PC-3 (cell line): Measurements from ENCODE around the gene P2RX3. TPM values are rescaled to one million over a fixed set of nuclear protein-coding genes. Genes with fewer than 3 reads are reported as not detected.

Source experiments
- ATAC-seq: fragments of 200-7000 bp; cut with Tn5 transposase; 2 replicates; pipeline ENCODE4 v1.9.1; 2020; ENCODE audit warnings: mild to moderate bottlenecking, moderate library complexity
- BruUV-seq: library from RNA; stranded (reverse); fragments of 400-500 nt; replicated peaks from 2 replicates; lab custom pipeline; 2021; lab: Mats Ljungman, UMichigan
- CTCF ChIA-PET: fragments of 300-600 bp; sonication (Branson Sonifier 250); formaldehyde crosslinking; loops from one replicate; lab custom pipeline; 2022; ENCODE audit warnings: antibody characterized with exemption; lab: Charles Lee
- POLR2A ChIA-PET: fragments of 300-600 bp; sonication (Branson Sonifier 250); formaldehyde crosslinking; loops from one replicate; lab custom pipeline; 2022; ENCODE audit warnings: antibody characterized with exemption; ENCODE audit not compliant: unreplicated experiment; lab: Charles Lee
- DNase-seq: peaks from one replicate; pipeline ENCODE4 v3.0.0-alpha.2; 2015
- H2AFZ ChIP-seq: fragments of 300-600 bp; sonication (generic); 2 replicates; pipeline ENCODE4 v1.6.0; 2016; ENCODE audit warnings: antibody characterized with exemption, low read length
- H3F3A ChIP-seq: fragments of 300-600 bp; sonication (generic); one replicate; pipeline ENCODE4 v1.6.0; 2017; ENCODE audit warnings: antibody characterized with exemption, low read length, control low read depth, mild to moderate bottlenecking; ENCODE audit not compliant: unreplicated experiment
- H3K27ac ChIP-seq: fragments of 300-600 bp; sonication (generic); 2 replicates; pipeline ENCODE4 v1.5.1; 2016; ENCODE audit warnings: mild to moderate bottlenecking, low read length
- H3K27me3 ChIP-seq: fragments of 300-600 bp; sonication (generic); 2 replicates; pipeline ENCODE4 v1.6.1; 2016; ENCODE audit warnings: low read length, mixed read lengths
- H3K36me3 ChIP-seq: fragments of 300-600 bp; sonication (generic); 2 replicates; pipeline ENCODE4 v1.6.1; 2016; ENCODE audit warnings: low read depth, mixed run types, low read length, mixed read lengths
- H3K4me1 ChIP-seq: fragments of 300-600 bp; sonication (generic); 2 replicates; pipeline ENCODE4 v1.5.1; 2016; ENCODE audit warnings: low read length; ENCODE audit not compliant: insufficient read depth
- H3K4me2 ChIP-seq: fragments of 300-600 bp; sonication (generic); 2 replicates; pipeline ENCODE4 v1.6.0; 2016; ENCODE audit warnings: low read length
- H3K4me3 ChIP-seq: fragments of 300-600 bp; sonication (generic); 2 replicates; pipeline ENCODE4 v1.5.1; 2016; ENCODE audit warnings: mild to moderate bottlenecking, low read length, mixed read lengths
- H3K79me2 ChIP-seq: fragments of 300-600 bp; sonication (generic); 2 replicates; pipeline ENCODE4 v1.6.1; 2017; ENCODE audit warnings: low read length, mixed read lengths
- H3K9ac ChIP-seq: fragments of 300-600 bp; sonication (generic); 2 replicates; pipeline ENCODE4 v1.6.0; 2016; ENCODE audit warnings: mild to moderate bottlenecking, low read length
- H3K9me2 ChIP-seq: fragments of 300-600 bp; sonication (generic); replicated peaks from 2 replicates; pipeline ENCODE4 v1.6.1; 2016; ENCODE audit warnings: mixed run types, low read length, mixed read lengths
- H3K9me3 ChIP-seq: fragments of 300-600 bp; sonication (generic); 2 replicates; pipeline ENCODE4 v1.6.1; 2016; ENCODE audit warnings: low read length, mixed read lengths
- H4K20me1 ChIP-seq: fragments of 300-600 bp; sonication (generic); 2 replicates; pipeline ENCODE4 v1.6.1; 2016; ENCODE audit warnings: low read length, mixed read lengths
- EZH2 ChIP-seq: fragments of 300-600 bp; sonication (generic); IDR thresholded peaks from one replicate; pipeline ENCODE4 v1.6.1; 2017; ENCODE audit warnings: antibody characterized with exemption, mild to moderate bottlenecking, low read length; ENCODE audit not compliant: unreplicated experiment
- EZH2phosphoT487 ChIP-seq: fragments of 300-600 bp; sonication (generic); IDR thresholded peaks from 2 replicates; pipeline ENCODE4 v1.6.1; 2018; ENCODE audit warnings: mild to moderate bottlenecking, antibody characterized with exemption, low read length, borderline replicate concordance
- intact Hi-C: fragments of 100-400 bp; cut with micrococcal nuclease; formaldehyde crosslinking; loops from 2 replicates; pipeline ENCODE4 v1.9.0; 2023
- total RNA-seq: library from RNA; depleted of rRNA; stranded (reverse); fragments of >200 nt; gene quantifications from 2 replicates; pipeline ENCODE4 v1.2.3, GENCODE V29; 2014
- TF ChIP-seq, protein P1 (sequence below): fragments of 300-600 bp; sonication (generic); conservative IDR thresholded peaks from 2 replicates; pipeline ENCODE4 v1.5.1; 2017; ENCODE audit warnings: antibody characterized with exemption, low read depth, mild to moderate bottlenecking, low read length

The P2RX3 gene
- total RNA-seq, 1 experiment from 2014 or later = not detected

DNA sequence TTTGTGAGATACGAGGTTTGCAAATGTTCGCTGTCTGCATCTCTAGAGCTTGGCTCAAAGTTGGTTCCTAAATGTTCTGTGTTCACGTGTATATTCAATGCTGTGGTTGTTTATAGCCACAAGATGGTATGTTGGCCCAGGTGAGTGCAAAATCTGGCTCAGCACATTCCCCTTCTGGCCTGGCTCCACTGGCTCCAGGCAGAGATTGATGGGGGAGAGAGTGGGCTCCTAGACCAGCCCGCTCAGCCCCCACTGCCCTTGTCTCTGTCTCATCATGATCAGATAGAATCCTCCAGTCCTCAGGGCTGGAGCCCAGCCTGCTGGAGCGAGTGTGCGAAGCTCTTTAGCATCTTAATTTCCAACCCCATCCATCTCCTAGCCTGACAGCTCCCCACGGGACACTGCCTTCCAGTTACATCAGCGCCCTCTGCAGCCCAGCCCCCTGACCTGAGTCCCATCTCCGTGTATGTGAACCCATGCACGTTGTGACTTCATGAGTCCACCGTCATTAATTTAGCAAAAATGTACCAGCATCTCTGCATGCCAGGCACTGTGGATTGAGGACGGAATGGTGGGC lies 2.0 kb downstream of the P2RX3 start:
- ATAC-seq (no peak), DNase-seq (peak; percentile 35)
- no TSS peak for BruUV-seq
- no peak overlapping the region for H3K9ac ChIP-seq
- no peak overlapping the region for H3K4me3 ChIP-seq
- peaks cover 8% of the 10 kb centered on the region for H3K4me1 ChIP-seq
- no peaks in the 10 kb centered on the region for H3K9me2 ChIP-seq
- TF ChIP-seq, protein P1, sequence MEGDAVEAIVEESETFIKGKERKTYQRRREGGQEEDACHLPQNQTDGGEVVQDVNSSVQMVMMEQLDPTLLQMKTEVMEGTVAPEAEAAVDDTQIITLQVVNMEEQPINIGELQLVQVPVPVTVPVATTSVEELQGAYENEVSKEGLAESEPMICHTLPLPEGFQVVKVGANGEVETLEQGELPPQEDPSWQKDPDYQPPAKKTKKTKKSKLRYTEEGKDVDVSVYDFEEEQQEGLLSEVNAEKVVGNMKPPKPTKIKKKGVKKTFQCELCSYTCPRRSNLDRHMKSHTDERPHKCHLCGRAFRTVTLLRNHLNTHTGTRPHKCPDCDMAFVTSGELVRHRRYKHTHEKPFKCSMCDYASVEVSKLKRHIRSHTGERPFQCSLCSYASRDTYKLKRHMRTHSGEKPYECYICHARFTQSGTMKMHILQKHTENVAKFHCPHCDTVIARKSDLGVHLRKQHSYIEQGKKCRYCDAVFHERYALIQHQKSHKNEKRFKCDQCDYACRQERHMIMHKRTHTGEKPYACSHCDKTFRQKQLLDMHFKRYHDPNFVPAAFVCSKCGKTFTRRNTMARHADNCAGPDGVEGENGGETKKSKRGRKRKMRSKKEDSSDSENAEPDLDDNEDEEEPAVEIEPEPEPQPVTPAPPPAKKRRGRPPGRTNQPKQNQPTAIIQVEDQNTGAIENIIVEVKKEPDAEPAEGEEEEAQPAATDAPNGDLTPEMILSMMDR = peak; percentile 57
- TF ChIP-seq EZH2phosphoT487 = no peak
- no peaks in the 10 kb centered on the region for H3K9me3 ChIP-seq
- no peaks in the 10 kb centered on the region for H3K27me3 ChIP-seq
- H4K20me1 ChIP-seq = no peaks in the 10 kb centered on the region
- H3K27ac ChIP-seq = no peak overlapping the region
- intact Hi-C loops = loop anchor here (10.0 kb wide), 1 partner anchor 145 kb away; no protein-coding TSS in a partner anchor
- H3F3A ChIP-seq = no peaks in the 10 kb centered on the region
- H2AFZ ChIP-seq = no peak overlapping the region
- no peaks in the 10 kb centered on the region for H3K36me3 ChIP-seq
- CTCF ChIA-PET = no interaction called here
- H3K4me2 ChIP-seq = no peak overlapping the region
- H3K79me2 ChIP-seq = peaks cover 14% of the 10 kb centered on the region
- POLR2A ChIA-PET = no interaction called here

DNA sequence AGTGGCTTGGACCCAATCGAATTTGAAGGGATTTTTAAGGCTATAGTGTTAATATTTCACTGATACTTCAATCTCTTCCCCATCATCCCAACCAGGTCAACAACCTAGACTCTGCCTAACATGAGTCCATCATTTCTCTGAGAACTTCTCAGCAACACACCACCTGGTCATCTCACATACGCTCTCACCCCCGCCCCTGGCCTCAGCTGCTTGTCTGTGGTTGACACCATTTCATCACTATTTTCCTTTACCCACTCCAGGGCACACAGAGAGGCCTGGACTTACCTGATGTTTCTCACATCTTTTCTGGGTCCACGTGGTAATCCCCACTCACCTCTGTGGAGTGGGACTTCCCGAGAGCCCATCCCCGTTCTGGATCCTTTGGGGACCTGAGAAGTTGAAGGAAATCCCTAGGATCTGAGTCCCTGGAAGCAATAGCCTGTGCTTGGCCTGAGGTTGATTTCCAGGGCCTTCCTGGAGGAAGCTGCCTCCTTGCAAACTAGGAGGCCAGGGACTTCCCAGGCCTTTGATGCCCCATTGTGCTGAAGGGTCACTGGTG lies 3.2 kb downstream of the P2RX3 start:
- no peak for TF ChIP-seq EZH2
- TF ChIP-seq, protein P1 = no peak
- no peak for TF ChIP-seq EZH2phosphoT487
- Histone ChIP-seq H3K36me3 (no peaks in the 10 kb centered on the region), H3K9ac (no peak overlapping the region), H3F3A (no peaks in the 10 kb centered on the region), H3K4me1 (peaks cover 3% of the 10 kb centered on the region), H3K27me3 (no peaks in the 10 kb centered on the region), H3K4me3 (no peak overlapping the region), H3K4me2 (no peak overlapping the region), H3K79me2 (peaks cover 3% of the 10 kb centered on the region), H3K9me3 (no peaks in the 10 kb centered on the region), H4K20me1 (no peaks in the 10 kb centered on the region), H3K27ac (no peak overlapping the region), H3K9me2 (no peaks in the 10 kb centered on the region), H2AFZ (no peak overlapping the region)
- intact Hi-C loops = loop anchor here (10.0 kb wide), 1 partner anchor 143 kb away; no protein-coding TSS in a partner anchor
- DNase-seq (no peak), ATAC-seq (no peak)
- no TSS peak for BruUV-seq
- POLR2A ChIA-PET = no interaction called here
- CTCF ChIA-PET = no interaction called here

DNA sequence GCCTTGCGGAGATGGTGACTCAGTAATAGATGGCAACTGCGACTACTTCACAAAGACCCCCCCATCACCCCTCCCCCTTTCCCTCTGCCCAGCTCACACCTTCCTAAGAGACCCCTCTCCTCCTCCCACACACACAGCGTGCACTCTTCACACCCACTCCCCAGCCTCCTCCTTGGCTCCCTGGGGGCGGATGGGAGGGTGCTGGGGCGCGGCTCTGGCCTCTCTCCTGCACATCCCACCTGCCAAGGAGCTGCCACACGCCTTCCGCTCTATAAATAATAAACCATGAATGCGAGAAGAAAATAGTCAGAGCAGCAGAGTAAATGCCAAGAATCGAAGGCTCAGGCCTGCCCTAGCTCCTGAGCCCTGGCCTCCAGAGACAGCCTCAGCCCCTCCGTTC lies 4.5 kb downstream of the P2RX3 start:
- no peaks in the 10 kb centered on the region for H3K27me3 ChIP-seq

More for the DNA sequence above, 4.5 kb downstream of the P2RX3 start:
- H3K36me3 ChIP-seq = no peaks in the 10 kb centered on the region
- DNase-seq (no peak), ATAC-seq (no peak)
- no peaks in the 10 kb centered on the region for H3K9me2 ChIP-seq
- TF ChIP-seq EZH2 = no peak
- TF ChIP-seq, protein P1 = no peak
- no peak for TF ChIP-seq EZH2phosphoT487
- POLR2A ChIA-PET = no interaction called here
- no peak overlapping the region for H3K4me3 ChIP-seq
- intact Hi-C loops = loop anchor here (10.0 kb wide), 1 partner anchor 142 kb away; no protein-coding TSS in a partner anchor
- H2AFZ ChIP-seq = no peak overlapping the region
- no peak overlapping the region for H3K9ac ChIP-seq
- no peaks in the 10 kb centered on the region for H3K4me1 ChIP-seq
- H3K79me2 ChIP-seq = no peaks in the 10 kb centered on the region
- H3K4me2 ChIP-seq = no peak overlapping the region
- no peaks in the 10 kb centered on the region for H3F3A ChIP-seq
- H4K20me1 ChIP-seq = no peaks in the 10 kb centered on the region
- no TSS peak for BruUV-seq
- CTCF ChIA-PET = no interaction called here
- H3K9me3 ChIP-seq = no peaks in the 10 kb centered on the region
- H3K27ac ChIP-seq = no peak overlapping the region
